GM23248 (cell line): Measurements from ENCODE around the gene FOXO1. TPM values are rescaled to one million over a fixed set of nuclear protein-coding genes. Genes with fewer than 3 reads are reported as not detected.

Experiments
- DNase-seq: peaks from one replicate; pipeline ENCODE4 v3.0.0-alpha.2; 2015
- H2AFZ ChIP-seq: fragments of 200-600 bp; sonication (generic); 2 replicates; pipeline ENCODE4 v1.6.1; 2016; ENCODE audit warnings: antibody characterized with exemption
- H3F3A ChIP-seq: fragments of 200-600 bp; sonication (generic); 2 replicates; pipeline ENCODE4 v1.6.1; 2016; ENCODE audit warnings: mild to moderate bottlenecking, antibody characterized with exemption, mixed run types; ENCODE audit not compliant: insufficient read depth
- H3K27ac ChIP-seq: fragments of 200-600 bp; sonication (generic); 2 replicates; pipeline ENCODE4 v1.5.1; 2016; ENCODE audit warnings: mild to moderate bottlenecking
- H3K27me3 ChIP-seq: fragments of 200-600 bp; sonication (generic); replicated peaks from 2 replicates; pipeline ENCODE4 v1.6.1; 2016; ENCODE audit warnings: mild to moderate bottlenecking; ENCODE audit not compliant: insufficient read depth
- H3K36me3 ChIP-seq: fragments of 200-600 bp; sonication (generic); 2 replicates; pipeline ENCODE4 v1.6.1; 2016; ENCODE audit warnings: low read depth, mild to moderate bottlenecking
- H3K4me1 ChIP-seq: fragments of 200-600 bp; sonication (generic); 2 replicates; pipeline ENCODE4 v1.6.1; 2016; ENCODE audit warnings: mild to moderate bottlenecking; ENCODE audit not compliant: insufficient read depth
- H3K4me2 ChIP-seq: fragments of 200-600 bp; sonication (generic); one replicate; pipeline ENCODE4 v1.6.1; 2016; ENCODE audit warnings: mild to moderate bottlenecking; ENCODE audit not compliant: unreplicated experiment
- H3K4me3 ChIP-seq: fragments of 200-600 bp; sonication (generic); 2 replicates; pipeline ENCODE4 v1.5.1; 2016; ENCODE audit warnings: mild to moderate bottlenecking
- H3K79me2 ChIP-seq: fragments of 200-600 bp; sonication (generic); 2 replicates; pipeline ENCODE4 v1.6.1; 2016; ENCODE audit warnings: mild to moderate bottlenecking; ENCODE audit not compliant: insufficient read depth
- H3K9ac ChIP-seq: fragments of 200-600 bp; sonication (generic); 2 replicates; pipeline ENCODE4 v1.6.1; 2016; ENCODE audit warnings: mild to moderate bottlenecking
- H3K9me2 ChIP-seq: fragments of 200-600 bp; sonication (generic); 2 replicates; pipeline ENCODE4 v1.6.1; 2016; ENCODE audit warnings: mixed run types, mild to moderate bottlenecking, moderate library complexity; ENCODE audit not compliant: insufficient read depth
- H3K9me3 ChIP-seq: fragments of 200-600 bp; sonication (generic); one replicate; pipeline ENCODE4 v1.6.1; 2017; ENCODE audit warnings: low read depth
- H4K20me1 ChIP-seq: fragments of 200-600 bp; sonication (generic); 2 replicates; pipeline ENCODE4 v1.6.0; 2016; ENCODE audit not compliant: insufficient read depth
- EZH2 ChIP-seq: fragments of 200-600 bp; sonication (generic); IDR thresholded peaks from 2 replicates; pipeline ENCODE4 v1.6.1; 2018; ENCODE audit warnings: antibody characterized with exemption, mild to moderate bottlenecking; ENCODE audit not compliant: insufficient read depth, poor library complexity, severe bottlenecking
- EZH2phosphoT487 ChIP-seq: fragments of 200-600 bp; sonication (generic); IDR thresholded peaks from 2 replicates; pipeline ENCODE4 v1.6.1; 2018; ENCODE audit warnings: antibody characterized with exemption, moderate library complexity, mild to moderate bottlenecking, low read depth; ENCODE audit not compliant: insufficient read depth
- WGBS, 2 experiments: methylation state at CpG; one replicate each; pipeline ENCODE4 v1.1.6; 2015 to 2017; ENCODE audit warnings: low lambda C conversion rate in 2 of 2, low coverage in 1 of 2; ENCODE audit errors: missing lambda C conversion rate in 2 of 2; 5-methylcytosine and 5-hydroxymethylcytosine counted together
- in situ Hi-C: fragments of 300-500 bp; cut with MboI; formaldehyde crosslinking; loops from 2 replicates; pipeline ENCODE4 v1.15.0; 2020
- polyA plus RNA-seq: library from polyadenylated mRNA; unstranded; fragments of >200 nt; fragmentation: Nextera tagmentation; extraction: Ambion mirVana; gene quantifications from 2 replicates; pipeline ENCODE4 v1.2.1, GENCODE V29; 2016
- total RNA-seq: library from RNA; depleted of rRNA; stranded (reverse); fragments of >200 nt; shearing (Covaris generic); gene quantifications from 2 replicates; pipeline ENCODE4 v1.2.3, GENCODE V29; 2014

Gene FOXO1
- total and polyA plus RNA-seq, 2 experiments from 2014 or later = 0.59 to 1.1 TPM

DNA sequence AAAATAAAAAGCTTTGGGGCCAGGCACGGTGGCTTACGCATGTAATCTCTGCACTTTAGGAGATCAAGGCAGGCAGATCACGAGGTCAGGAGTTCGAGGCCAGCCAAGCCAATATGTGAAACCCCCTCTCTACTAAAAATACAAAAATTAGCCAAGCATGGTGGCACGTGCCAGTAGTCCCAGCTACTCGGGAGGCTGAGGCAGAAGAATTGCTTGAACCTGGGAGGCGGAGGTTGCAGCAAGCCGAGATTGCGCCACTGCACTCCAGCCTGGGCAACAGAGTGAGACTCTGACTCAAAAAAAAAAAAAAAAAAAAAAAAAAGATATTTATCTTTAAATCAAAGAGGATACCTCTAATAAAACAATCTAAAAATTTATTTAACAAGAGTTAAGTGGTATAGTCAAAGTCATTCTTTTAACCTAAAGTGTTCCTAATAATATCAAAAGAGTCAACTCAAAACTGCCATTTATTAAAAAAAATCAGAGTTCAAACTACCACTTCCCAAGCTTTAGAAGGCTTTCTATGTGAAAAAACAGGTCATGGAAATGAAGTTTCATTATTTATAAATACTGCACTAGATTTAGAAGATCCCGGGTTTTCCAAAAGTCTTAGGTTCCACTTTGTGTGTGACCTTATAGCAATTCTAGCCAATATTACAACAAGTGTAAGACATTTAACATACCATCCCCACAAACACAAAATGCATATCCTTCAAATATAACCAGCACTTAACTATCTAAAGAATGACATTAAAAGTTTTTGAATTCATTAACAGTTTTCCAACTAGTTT is 4.4 kb downstream of the FOXO1 start:
- Histone ChIP-seq H3K36me3 (no peaks in the 10 kb centered on the region), H3K9me3 (no peaks in the 10 kb centered on the region), H3K4me3 (no peak overlapping the region), H3F3A (peaks cover 18% of the 10 kb centered on the region), H3K9ac (no peak overlapping the region), H3K9me2 (no peaks in the 10 kb centered on the region), H3K27me3 (no peaks in the 10 kb centered on the region), H3K79me2 (no peaks in the 10 kb centered on the region), H3K4me2 (no peak overlapping the region), H2AFZ (peak overlapping the region; percentile 25; the same call in 1 of the 2 replicates), H4K20me1 (no peaks in the 10 kb centered on the region), H3K27ac (no peak overlapping the region), H3K4me1 (no peaks in the 10 kb centered on the region; the same call in none of the 2 replicates)
- no peak for DNase-seq
- WGBS, 2 experiments = 82 to 86% methylated on average over 10 of the region's 10 CpGs
- TF ChIP-seq EZH2phosphoT487 (no peak), EZH2 (no peak)
- in situ Hi-C loops = no loop called here

DNA sequence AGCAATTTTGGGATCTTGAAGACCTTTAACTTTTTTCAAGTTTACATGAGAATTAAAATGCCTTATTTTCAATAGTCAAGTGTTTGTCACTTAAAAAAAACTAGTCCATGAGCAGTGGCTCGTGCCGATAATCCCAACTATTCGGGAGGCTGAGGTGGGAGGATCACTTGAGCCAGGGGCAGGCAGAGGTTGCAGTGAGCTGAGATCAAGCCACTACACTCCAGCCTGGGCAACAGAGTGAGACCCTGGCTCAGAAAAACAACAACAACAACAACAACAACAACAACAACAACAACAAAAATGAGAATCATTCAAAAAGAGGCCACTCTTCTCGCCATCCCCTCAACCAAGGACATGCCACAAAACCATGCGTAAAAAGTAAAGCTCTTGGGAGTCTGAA is 5.7 kb downstream of the FOXO1 start:
- Histone ChIP-seq H3K36me3 (no peaks in the 10 kb centered on the region), H3K4me3 (no peak overlapping the region), H3K9me2 (no peaks in the 10 kb centered on the region), H3K9ac (no peak overlapping the region), H3K27ac (no peak overlapping the region), H3K27me3 (no peaks in the 10 kb centered on the region), H3K4me2 (no peak overlapping the region), H3F3A (peaks cover 18% of the 10 kb centered on the region), H2AFZ (no peak overlapping the region), H3K4me1 (no peaks in the 10 kb centered on the region; the same call in none of the 2 replicates), H3K9me3 (no peaks in the 10 kb centered on the region), H3K79me2 (no peaks in the 10 kb centered on the region), H4K20me1 (no peaks in the 10 kb centered on the region)
- TF ChIP-seq EZH2phosphoT487 (no peak), EZH2 (no peak)
- in situ Hi-C loops = no loop called here
- WGBS, 2 experiments = 78 to 82% methylated on average over 5 of the region's 5 CpGs
- no peak for DNase-seq

DNA sequence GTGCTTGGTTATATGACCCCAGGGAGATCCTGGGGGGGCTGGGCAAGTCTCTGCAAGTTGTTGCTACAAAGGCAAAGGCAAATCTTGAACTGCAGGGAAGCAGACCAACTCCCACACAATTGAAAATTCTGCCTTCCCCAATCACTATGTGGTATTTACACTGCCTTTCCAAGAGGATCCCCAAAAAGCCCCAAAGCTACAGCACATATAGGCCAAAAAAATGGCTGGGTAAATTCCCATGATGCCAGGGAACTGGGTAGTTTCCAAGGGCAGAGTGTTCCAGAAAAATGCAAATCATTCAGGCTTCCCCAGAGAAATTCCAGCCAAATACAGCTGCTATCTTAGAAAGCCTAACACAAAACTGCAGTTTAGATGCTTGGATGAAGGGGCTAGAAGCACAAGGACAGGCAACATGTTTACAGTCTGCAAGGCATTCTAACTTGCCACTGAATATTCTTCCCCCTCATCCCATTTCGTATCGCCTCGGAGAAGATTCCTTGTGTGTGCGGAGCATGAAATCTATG is 6.2 kb downstream of the FOXO1 start:
- Histone ChIP-seq H2AFZ (no peak overlapping the region), H3K27ac (no peak overlapping the region), H3K4me1 (no peaks in the 10 kb centered on the region; the same call in none of the 2 replicates), H3K9me3 (no peaks in the 10 kb centered on the region), H3K9ac (no peak overlapping the region), H4K20me1 (no peaks in the 10 kb centered on the region), H3K4me2 (no peak overlapping the region), H3K4me3 (no peak overlapping the region), H3K36me3 (no peaks in the 10 kb centered on the region), H3F3A (peaks cover 18% of the 10 kb centered on the region), H3K9me2 (no peaks in the 10 kb centered on the region), H3K27me3 (no peaks in the 10 kb centered on the region), H3K79me2 (no peaks in the 10 kb centered on the region)
- in situ Hi-C loops = no loop called here
- TF ChIP-seq EZH2 = no peak
- no peak for TF ChIP-seq EZH2phosphoT487
- no peak for DNase-seq
- 96 to 98% methylated on average over 4 of the region's 4 CpGs for WGBS, 2 experiments

- H3K9ac ChIP-seq = no peak overlapping the region
- no peaks in the 10 kb centered on the region for H3K36me3 ChIP-seq
- DNase-seq = no peak
- no peaks in the 10 kb centered on the region for H3K27me3 ChIP-seq
- no peak overlapping the region for H3K4me2 ChIP-seq
- no peaks in the 10 kb centered on the region for H3K9me3 ChIP-seq
- WGBS, 2 experiments = 92 to 93% methylated on average over 4 of the region's 4 CpGs
- H3K4me1 ChIP-seq = no peaks in the 10 kb centered on the region; the same call in none of the 2 replicates
- no peak overlapping the region for H3K27ac ChIP-seq
- H3F3A ChIP-seq = peaks cover 8% of the 10 kb centered on the region; the same call in 1 of the 2 replicates
- no peak overlapping the region for H2AFZ ChIP-seq
- H3K79me2 ChIP-seq = no peaks in the 10 kb centered on the region
- H4K20me1 ChIP-seq = no peaks in the 10 kb centered on the region
- in situ Hi-C loops = no loop called here
- TF ChIP-seq EZH2 (no peak), EZH2phosphoT487 (no peak)
- no peaks in the 10 kb centered on the region for H3K9me2 ChIP-seq
- no peak overlapping the region for H3K4me3 ChIP-seq
Measured at GRCh38 chr13:40657951-40658350, 8.5 kb downstream of the FOXO1 start.
